ENCODE data around the gene EDARADD. TPM values are rescaled to one million over a fixed set of nuclear protein-coding genes. Genes with fewer than 3 reads are reported as not detected.

Gene EDARADD
- total and polyA plus RNA-seq, 2 experiments from 2014 or later, result 0.86 to 1.7 TPM

DNA sequence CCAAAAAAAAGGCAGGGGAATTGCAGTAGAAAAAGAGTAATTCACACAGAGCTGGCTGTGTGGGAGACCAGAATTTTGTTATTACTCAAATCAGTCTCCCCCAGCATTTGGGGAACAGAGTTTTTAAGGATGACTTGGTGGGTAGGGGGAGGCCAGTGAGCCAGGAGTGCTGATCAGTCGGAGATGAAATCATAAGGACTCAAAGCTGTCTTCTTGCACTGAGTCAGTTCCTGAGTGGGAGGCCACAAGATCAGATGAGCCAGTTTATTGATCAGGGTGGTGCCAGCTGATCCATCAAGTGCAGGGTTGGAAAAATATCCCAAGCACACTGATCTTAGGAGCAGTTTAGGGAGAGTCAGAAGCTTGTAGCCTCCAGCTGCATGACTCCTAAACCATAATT lies 23.7 kb upstream of the EDARADD start:
- Histone ChIP-seq H2AFZ (no peak overlapping the region), H3F3A (ENCODE audit: insufficient read depth) (no peaks in the 10 kb centered on the region), H3K9ac (no peak overlapping the region), H4K20me1 (ENCODE audit: insufficient read depth) (no peaks in the 10 kb centered on the region), H3K4me1 (ENCODE audit: insufficient read depth) (no peaks in the 10 kb centered on the region), H3K4me2 (ENCODE audit: unreplicated experiment) (no peak overlapping the region), H3K9me2 (ENCODE audit: insufficient read depth) (no peaks in the 10 kb centered on the region), H3K79me2 (ENCODE audit: insufficient read depth) (no peaks in the 10 kb centered on the region), H3K27ac (no peak overlapping the region), H3K4me3 (no peak overlapping the region), H3K9me3 (ENCODE audit: low read depth) (no peaks in the 10 kb centered on the region), H3K36me3 (ENCODE audit: low read depth) (no peaks in the 10 kb centered on the region), H3K27me3 (replicated peaks; ENCODE audit: insufficient read depth) (no peaks in the 10 kb centered on the region)
- TF ChIP-seq EZH2 (IDR thresholded peaks at IDR 0.05; ENCODE audit: insufficient read depth, poor library complexity, severe bottlenecking) (no peak), EZH2phosphoT487 (IDR thresholded peaks at IDR 0.05; ENCODE audit: insufficient read depth, low read depth) (no peak)
- in situ Hi-C loops (cut with MboI), result no loop called here
- 4 to 7% methylated on average over 1 of the region's 1 CpG for WGBS, 2 experiments (ENCODE audit: low coverage in 1 of 2, low lambda C conversion rate in 2 of 2, missing lambda C conversion rate in 2 of 2)
- DNase-seq, result no peak

GRCh38 chr1:236371083-236371482 lies 23.0 kb upstream of the EDARADD start:
- Histone ChIP-seq H3K4me1 (ENCODE audit: insufficient read depth) (no peaks in the 10 kb centered on the region), H3K4me3 (no peak overlapping the region), H4K20me1 (ENCODE audit: insufficient read depth) (no peaks in the 10 kb centered on the region), H3K27me3 (replicated peaks; ENCODE audit: insufficient read depth) (no peaks in the 10 kb centered on the region), H3K27ac (no peak overlapping the region), H3K4me2 (ENCODE audit: unreplicated experiment) (no peak overlapping the region), H3K9ac (no peak overlapping the region), H3K9me3 (ENCODE audit: low read depth) (no peaks in the 10 kb centered on the region), H2AFZ (no peak overlapping the region), H3K79me2 (ENCODE audit: insufficient read depth) (no peaks in the 10 kb centered on the region), H3F3A (ENCODE audit: insufficient read depth) (no peaks in the 10 kb centered on the region), H3K9me2 (ENCODE audit: insufficient read depth) (no peaks in the 10 kb centered on the region), H3K36me3 (ENCODE audit: low read depth) (no peaks in the 10 kb centered on the region)
- in situ Hi-C loops (cut with MboI), result no loop called here
- 0 to 2% methylated on average over 1 of the region's 1 CpG for WGBS, 2 experiments (ENCODE audit: low coverage in 1 of 2, low lambda C conversion rate in 2 of 2, missing lambda C conversion rate in 2 of 2)
- DNase-seq, result no peak
- TF ChIP-seq EZH2phosphoT487 (IDR thresholded peaks at IDR 0.05; ENCODE audit: insufficient read depth, low read depth) (no peak), EZH2 (IDR thresholded peaks at IDR 0.05; ENCODE audit: insufficient read depth, poor library complexity, severe bottlenecking) (no peak)

DNA sequence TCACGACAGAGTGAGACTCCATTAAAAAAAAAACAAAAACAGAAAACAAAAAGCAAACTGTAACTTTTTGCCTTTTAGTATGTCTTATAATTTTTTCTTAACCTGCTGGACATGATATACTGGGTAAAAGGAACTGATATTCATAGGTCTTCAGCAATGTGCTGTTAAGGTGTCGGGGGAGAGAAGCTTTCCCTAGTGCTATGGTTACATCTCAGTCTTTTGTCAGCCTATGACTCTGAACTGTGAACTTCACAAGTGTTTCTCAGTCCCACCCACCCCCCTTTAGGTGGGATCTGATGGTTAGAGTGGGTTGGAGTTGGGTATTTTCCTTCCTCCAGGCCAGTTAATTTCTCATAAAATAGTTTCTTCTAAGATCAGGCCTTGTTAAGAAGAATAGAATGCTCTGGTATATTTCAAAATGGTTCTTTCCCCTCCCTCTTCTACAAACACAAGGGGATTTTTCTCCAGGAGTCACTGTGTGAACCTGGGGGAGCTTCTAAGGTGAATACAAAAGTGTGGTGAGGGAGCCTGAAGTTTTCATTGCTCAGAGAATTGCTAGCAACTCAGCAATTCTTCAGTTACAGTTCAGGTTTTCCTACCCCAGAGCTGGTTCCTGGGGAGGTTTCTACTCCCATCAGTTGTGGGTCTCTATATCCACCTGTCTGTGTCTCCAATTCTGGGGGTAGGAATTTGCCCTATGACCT lies 16.1 kb upstream of the EDARADD start:
- Histone ChIP-seq H3K27me3 (replicated peaks; ENCODE audit: insufficient read depth) (no peaks in the 10 kb centered on the region), H3K9me2 (ENCODE audit: insufficient read depth) (no peaks in the 10 kb centered on the region), H3K9me3 (ENCODE audit: low read depth) (no peaks in the 10 kb centered on the region), H3K4me1 (ENCODE audit: insufficient read depth) (no peaks in the 10 kb centered on the region), H4K20me1 (ENCODE audit: insufficient read depth) (no peaks in the 10 kb centered on the region), H3F3A (ENCODE audit: insufficient read depth) (no peaks in the 10 kb centered on the region), H3K36me3 (ENCODE audit: low read depth) (no peaks in the 10 kb centered on the region), H3K27ac (no peak overlapping the region), H3K79me2 (ENCODE audit: insufficient read depth) (no peaks in the 10 kb centered on the region), H3K9ac (no peak overlapping the region), H3K4me3 (no peak overlapping the region), H3K4me2 (ENCODE audit: unreplicated experiment) (no peak overlapping the region), H2AFZ (no peak overlapping the region)
- no peak for DNase-seq
- TF ChIP-seq EZH2phosphoT487 (IDR thresholded peaks at IDR 0.05; ENCODE audit: insufficient read depth, low read depth), result no peak
- no peak for TF ChIP-seq EZH2 (IDR thresholded peaks at IDR 0.05; ENCODE audit: insufficient read depth, poor library complexity, severe bottlenecking)
- WGBS, 2 experiments (ENCODE audit: low coverage in 1 of 2, low lambda C conversion rate in 2 of 2, missing lambda C conversion rate in 2 of 2), result 43 to 53% methylated on average over 2 of the region's 2 CpGs
- in situ Hi-C loops (cut with MboI), result no loop called here

DNA sequence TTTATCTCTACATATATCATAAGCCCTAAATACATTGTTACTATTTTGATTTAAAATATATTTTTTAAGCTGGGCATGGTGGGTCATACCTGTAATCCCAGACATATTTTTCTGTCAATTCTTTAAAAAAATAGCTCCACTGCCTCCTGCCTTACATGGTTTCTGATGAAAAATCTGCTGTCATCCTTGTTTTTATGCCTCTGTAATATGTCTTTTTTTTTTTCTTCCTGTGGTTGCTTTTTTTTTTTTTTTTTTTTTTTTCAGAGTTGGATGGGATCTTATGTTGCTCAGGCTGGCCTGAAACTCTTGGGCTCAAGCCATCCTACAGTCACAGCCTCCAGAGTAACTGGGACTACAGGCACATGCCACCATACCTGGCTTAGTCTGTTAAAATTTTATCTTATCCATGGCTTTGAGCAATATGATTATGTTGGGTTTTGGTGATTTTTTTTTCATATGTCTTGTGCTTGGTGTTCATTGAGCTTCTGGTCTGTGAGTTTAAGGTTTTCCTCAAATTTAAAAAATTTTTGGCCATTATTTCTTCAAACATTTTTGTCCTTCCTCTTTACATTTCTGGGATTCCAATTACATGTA lies 12.4 kb upstream of the EDARADD start:
- Histone ChIP-seq H3K4me2 (ENCODE audit: unreplicated experiment) (no peak overlapping the region), H3K79me2 (ENCODE audit: insufficient read depth) (no peaks in the 10 kb centered on the region), H3K9me2 (ENCODE audit: insufficient read depth) (no peaks in the 10 kb centered on the region), H3K27me3 (replicated peaks; ENCODE audit: insufficient read depth) (no peaks in the 10 kb centered on the region), H2AFZ (no peak overlapping the region), H3K4me3 (no peak overlapping the region), H3K27ac (no peak overlapping the region), H3K9ac (no peak overlapping the region), H3K36me3 (ENCODE audit: low read depth) (no peaks in the 10 kb centered on the region), H4K20me1 (ENCODE audit: insufficient read depth) (no peaks in the 10 kb centered on the region), H3K9me3 (ENCODE audit: low read depth) (no peaks in the 10 kb centered on the region), H3F3A (ENCODE audit: insufficient read depth) (no peaks in the 10 kb centered on the region), H3K4me1 (ENCODE audit: insufficient read depth) (no peaks in the 10 kb centered on the region)
- in situ Hi-C loops (cut with MboI), result no loop called here
- DNase-seq, result no peak
- TF ChIP-seq EZH2phosphoT487 (IDR thresholded peaks at IDR 0.05; ENCODE audit: insufficient read depth, low read depth) (no peak), EZH2 (IDR thresholded peaks at IDR 0.05; ENCODE audit: insufficient read depth, poor library complexity, severe bottlenecking) (no peak)

Data from GM23248 (cell line).